Stimulated activated CD4-positive, alpha-beta T cell treated with anti-CD3 and anti-CD28 coated beads, Interleukin-4, amount 100 ng/mL, for 48 hours (primary cell): ENCODE measurements around the gene ST6GALNAC1.
"Not testable (repeated sequence)": the region's sequence is repeated elsewhere in the genome, so short reads cannot be mapped to it uniquely, and the experiment has no call there.

Source experiments
- DNase-seq, 2 donors: peaks; one replicate each; pipeline ENCODE4 v3.0.0-alpha.2; 2020; ENCODE audit warnings: low read depth in 2 of 2

ST6GALNAC1 gene

GRCh38 chr17:76612465-76612864 lies 31.1 kb downstream of the ST6GALNAC1 start:
- DNase-seq = no peak

GRCh38 chr17:76611758-76612157 lies 31.8 kb downstream of the ST6GALNAC1 start:
- DNase-seq = no peak

- DNase-seq = not testable (repeated sequence)
These were observed 32.3 kb downstream of the ST6GALNAC1 start for GRCh38 chr17:76611080-76611749.

GRCh38 chr17:76606685-76607084 lies 36.9 kb downstream of the ST6GALNAC1 start:
- DNase-seq = not testable (repeated sequence)

- no peak for DNase-seq
These were observed 42.5 kb downstream of the ST6GALNAC1 start for GRCh38 chr17:76601065-76601464.

DNA sequence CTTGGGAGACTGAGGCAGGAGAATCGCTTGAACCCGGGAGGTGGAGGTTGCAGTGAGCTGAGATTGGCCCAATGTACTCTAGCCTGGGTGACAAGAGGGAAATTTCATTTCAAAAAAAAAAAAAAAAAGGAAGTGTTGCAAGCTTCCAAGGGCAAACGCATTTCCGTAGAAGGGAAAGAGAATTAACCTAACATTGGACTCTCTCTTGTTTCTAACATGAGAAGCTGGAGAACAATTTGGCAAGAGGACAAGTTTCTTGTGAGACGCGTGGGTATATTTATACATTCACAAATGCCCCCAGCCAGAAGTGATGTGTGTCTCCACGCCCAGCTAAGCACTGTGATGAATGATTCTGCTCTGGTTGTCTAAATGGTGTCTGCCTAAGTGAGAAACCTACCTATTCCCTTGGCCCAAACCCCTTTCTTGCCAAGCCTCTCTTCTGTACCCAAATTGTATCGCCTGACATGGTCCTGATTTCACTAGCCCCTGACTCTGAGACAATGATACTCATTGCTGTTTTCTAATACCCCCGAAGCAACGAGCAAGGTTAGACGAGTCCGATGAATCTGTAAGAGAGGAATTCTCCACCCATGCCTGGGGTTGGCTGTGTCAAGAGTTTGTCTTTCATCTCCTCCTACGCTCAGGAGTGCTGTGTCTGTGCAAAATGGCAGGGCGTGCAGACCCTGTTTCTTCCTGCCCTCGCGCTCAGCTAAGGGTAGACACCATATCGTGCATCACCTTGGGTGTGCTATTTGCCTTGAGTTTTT lies 43.7 kb downstream of the ST6GALNAC1 start:
- no peak for DNase-seq

GRCh38 chr17:76598004-76598439 lies 45.5 kb downstream of the ST6GALNAC1 start:
- no peak for DNase-seq

DNA sequence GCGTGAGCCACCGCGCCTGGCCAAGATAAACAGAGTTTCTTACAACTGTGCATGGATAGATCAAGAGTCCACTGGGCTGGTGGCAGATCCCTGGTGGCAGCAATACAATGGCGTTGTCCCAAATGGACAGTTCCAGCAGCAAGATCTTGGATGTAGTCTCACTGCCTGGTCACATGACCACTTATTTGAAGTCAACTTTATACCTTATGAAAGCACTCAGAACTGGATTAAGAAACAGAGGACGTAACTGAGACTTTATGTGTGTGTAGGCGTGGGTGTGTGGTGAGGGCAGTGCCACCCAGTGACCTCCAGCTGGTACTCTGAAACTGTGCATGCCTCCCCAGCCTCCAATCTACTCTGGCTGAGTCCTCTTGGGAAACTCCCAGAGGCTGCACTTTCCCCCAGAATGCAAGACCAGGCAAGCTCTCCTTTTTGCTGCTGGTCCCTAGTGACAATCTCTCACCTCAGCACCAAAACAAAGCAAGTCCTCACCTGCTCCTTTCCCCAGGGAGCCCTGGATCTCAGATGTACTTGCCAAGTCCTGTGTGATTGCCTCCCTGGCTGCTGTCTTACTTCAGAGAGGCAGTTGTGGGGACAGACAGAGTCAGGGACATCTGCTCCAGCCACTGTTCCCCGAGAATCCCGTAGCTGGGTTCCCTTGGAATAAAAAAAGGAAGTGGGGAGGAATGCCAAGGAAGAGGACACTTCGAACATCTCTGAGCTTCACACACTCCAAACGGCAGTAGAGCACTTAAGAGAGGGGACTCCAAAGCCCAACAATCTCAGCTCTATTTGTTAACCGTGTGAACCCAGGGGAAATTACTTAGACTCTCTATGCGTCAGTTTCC lies 46.2 kb downstream of the ST6GALNAC1 start:
- DNase-seq = no peak

DNA sequence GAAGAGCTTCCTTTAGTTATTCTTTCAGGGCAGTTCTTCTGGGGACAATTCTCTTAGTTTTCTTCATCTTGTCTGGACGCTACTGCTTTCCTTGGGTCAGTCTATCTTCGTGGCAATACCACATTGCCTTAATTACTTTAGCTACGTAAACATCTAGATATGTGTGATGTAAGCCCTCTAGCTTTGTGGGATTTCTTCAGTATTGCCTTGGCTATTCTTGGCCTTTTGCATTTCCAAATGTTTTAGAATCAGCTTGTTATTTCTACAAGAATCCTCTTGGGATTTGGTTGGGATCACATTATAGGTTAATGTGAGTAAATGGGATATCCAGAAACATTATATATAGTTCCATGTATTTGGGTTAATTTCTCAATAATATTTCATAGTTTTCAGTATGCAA lies 48.9 kb downstream of the ST6GALNAC1 start:
- no peak for DNase-seq

GRCh38 chr17:76593959-76594358 lies 49.6 kb downstream of the ST6GALNAC1 start:
- no peak for DNase-seq

DNA sequence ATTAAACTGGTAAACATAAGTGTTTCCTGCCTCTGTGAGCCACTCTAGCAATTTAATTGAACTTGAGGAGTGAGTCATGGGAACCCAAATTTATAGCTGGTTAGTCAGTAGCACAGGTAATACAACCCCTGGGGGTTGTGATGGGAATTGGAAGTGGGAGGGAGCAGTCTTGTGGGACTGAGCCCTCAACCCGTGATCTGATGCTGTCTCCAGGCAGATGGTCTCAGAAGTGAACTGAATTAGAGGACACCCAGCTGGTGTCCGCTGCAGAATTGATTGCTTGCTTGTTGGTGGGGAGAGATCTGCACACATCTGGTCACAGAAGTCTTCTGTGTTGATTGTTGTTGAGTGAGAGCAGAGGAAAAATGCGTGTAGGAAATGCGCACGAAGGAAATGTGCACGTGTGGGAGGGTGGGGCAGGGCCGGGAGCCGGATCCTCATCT lies 50.2 kb downstream of the ST6GALNAC1 start:
- no peak for DNase-seq

GRCh38 chr17:76588182-76588581 lies 55.4 kb downstream of the ST6GALNAC1 start:
- DNase-seq = no peak

DNA sequence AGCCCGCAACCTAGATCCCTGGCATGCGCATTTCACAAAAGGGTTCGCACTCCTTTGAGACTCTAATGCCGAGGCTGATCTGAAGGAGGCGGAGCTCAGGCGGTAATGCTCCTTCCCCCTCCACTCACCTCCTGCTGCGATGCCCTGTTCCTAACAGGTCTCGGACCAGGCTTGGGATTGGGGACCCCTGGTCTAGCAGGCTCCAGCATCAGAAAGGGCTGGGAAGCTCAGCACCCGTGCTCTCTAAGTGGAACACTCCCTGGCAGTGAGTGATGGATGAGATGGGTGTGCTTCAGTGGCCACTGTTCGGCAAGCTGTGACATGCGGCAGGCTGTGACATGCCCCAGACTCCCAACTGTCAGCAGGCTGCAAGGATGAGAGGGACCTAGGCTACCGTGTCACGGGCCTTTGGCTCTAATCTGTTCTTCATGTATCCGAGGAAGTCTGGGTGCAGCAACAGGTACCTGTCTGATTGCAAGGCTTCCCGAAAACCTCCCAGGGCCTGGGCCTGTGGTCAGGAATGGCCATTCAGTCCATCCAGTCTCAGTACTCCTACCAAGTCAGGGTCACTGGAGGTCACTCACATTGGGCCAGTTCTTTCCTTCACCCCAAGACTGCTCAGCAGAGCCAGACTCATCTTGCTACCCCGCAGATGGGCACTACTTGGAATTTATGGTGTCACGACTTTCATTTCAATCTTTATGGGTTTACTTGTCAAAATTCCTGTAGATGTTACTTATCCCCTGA lies 56.6 kb downstream of the ST6GALNAC1 start:
- no peak for DNase-seq

DNA sequence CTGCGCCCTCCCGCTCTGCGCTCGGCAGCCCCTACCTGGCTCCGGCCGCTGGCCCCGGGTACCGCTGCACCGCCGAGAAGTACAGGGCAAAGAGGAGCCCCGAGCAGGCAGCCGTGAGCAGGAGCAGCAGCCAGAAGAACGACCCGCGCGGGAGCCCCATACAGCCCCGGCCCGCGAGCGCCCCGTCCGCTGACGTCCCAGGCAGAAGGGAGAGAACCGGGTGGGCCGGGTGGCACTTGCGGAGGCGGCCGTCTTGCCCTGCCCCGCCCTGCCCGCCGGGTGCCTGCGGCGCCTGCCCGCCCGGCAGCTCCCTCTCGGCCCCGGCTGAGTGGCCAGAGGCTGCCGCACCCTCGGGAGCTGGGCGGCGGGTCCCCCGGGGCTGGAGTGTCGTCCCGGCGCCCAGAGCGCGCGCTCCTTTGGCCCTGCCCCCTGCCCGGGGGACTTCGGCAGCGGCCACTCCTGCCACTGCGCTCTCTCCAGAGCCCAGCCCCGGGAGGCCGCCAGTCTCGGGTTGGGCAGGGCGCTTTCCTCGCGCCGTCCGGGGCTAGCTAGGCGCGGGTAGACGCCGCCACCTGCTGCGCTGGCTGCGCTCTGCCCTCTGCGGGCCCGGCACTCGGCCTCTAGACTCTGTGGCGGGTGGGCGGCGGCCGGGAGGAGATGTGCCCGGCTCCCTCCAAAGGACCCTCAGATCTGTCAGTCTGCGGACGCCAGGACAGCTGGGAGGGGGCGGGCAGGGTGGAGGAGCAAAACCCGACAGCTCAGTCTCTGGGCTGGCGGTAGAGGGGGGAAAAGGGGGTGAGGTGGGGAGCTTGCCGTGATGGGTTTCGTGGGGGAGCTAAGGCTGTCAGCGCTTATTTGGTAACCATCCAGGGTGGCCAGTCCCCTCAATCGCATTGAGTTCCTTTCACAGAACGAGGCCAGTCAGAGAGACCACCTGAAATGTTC lies 57.6 kb downstream of the ST6GALNAC1 start, which contains the start of gene ST6GALNAC2:
Gene ST6GALNAC2, minus strand, starts transcription at position 212 of the 945 bp plus-strand sequence. Its CDS starts 52 bp downstream, at position 160.
- DNase-seq = peak in 1 of 2 donors; percentile 22

GRCh38 chr17:76585033-76585648 lies 58.4 kb downstream of the ST6GALNAC1 start:
- DNase-seq = no peak

- no peak for DNase-seq
These were observed 59.0 kb downstream of the ST6GALNAC1 start for GRCh38 chr17:76584427-76585032.

DNA sequence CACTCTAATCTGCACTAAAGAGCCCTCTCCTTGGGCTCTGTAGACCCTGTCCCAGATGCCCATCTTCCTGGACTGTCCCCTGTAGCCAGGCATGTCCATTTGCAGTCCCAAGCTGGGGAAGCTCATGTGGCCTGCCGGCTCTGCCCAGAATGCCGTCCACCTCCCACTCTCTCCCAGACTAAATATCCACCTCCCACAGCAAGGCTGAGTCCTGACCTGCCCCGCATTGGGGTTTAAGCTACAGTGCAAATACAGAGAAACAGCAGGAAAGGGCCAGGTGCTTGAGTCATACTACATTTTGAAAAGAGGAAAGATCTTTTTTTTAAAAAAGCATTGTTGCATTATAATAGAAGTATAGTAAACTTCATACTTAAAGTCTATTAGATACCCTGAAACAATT lies 60.9 kb downstream of the ST6GALNAC1 start:
- DNase-seq = no peak

DNA sequence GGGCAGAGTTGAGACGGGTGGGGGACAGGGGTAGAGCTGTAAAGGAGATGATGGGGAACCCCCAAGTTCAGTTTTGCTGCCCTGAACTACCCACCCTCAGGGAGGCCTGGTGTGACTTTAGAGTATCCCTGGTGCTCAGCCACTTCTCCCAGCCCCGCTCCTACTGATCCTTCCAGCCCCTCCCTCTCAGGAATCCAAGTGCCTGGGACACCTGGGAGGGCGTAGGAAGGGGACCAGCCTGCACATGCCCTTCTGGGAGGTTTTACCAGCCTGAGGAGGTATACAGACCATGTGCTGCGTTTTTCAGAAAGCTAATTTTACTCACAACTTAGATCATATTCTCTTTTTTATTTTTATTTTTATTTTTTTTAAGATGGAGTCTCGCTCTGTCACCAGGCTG lies 62.0 kb downstream of the ST6GALNAC1 start:
- no peak for DNase-seq

DNA sequence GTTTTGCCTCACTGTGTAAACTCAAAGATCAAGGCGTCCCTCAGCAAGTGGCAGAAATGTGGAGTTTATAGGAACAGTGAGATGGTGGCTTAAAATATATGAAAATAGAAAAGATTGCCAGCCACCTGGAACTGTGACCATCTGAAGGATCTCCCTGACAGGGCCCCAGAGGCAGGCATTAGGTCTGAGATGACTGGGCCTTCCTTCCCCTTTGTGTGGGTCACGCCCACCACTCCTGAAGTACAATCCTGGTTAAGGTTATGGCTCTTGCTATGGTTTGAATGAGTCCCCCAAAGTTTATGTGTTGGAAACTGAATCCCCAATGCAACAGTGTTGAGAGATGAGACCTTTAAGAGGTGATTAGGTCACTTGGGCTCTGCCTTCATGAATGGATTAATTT lies 64.3 kb downstream of the ST6GALNAC1 start:
- DNase-seq = no peak
